ENCODE measurements around the gene PLPP3.

DNA sequence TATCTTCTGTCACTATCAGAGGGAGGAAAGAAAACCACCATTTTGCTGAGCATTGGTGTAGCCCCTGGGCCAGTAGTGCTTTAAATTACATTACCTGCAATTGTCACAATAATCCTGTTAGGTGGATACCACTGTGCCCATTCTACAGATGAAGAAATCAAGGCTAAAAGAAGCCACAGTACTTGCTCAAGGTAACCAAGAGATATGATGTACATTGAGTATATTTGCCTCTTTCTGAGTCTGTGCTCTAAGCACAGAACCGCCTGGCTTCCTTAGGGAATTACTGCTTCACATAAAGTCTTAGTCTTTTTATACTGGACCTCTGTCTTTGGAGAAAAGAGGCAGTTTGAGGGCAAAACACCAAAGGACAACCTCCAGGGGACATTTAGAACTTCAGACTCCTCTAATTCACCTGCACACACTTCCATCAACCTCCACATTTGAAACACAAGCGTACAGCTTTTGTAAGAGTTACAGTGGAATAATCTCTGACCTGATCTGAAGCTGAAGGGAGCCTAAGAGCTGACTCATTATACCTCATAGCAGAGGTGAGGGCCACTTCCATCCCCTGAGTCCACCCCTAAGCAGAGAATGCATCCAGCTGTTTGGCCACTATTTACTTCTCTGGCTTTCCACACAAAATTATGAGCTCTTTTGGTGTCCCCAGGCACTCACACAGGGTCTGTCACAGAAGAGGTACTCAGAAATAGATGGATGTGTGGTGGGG lies 61.8 kb downstream of the PLPP3 start:
- TF ChIP-seq, protein P1, sequence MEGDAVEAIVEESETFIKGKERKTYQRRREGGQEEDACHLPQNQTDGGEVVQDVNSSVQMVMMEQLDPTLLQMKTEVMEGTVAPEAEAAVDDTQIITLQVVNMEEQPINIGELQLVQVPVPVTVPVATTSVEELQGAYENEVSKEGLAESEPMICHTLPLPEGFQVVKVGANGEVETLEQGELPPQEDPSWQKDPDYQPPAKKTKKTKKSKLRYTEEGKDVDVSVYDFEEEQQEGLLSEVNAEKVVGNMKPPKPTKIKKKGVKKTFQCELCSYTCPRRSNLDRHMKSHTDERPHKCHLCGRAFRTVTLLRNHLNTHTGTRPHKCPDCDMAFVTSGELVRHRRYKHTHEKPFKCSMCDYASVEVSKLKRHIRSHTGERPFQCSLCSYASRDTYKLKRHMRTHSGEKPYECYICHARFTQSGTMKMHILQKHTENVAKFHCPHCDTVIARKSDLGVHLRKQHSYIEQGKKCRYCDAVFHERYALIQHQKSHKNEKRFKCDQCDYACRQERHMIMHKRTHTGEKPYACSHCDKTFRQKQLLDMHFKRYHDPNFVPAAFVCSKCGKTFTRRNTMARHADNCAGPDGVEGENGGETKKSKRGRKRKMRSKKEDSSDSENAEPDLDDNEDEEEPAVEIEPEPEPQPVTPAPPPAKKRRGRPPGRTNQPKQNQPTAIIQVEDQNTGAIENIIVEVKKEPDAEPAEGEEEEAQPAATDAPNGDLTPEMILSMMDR (IDR thresholded peaks at IDR 0.05), result no peak
- TF ChIP-seq POLR2A (IDR thresholded peaks at IDR 0.05) (no peak), EP300 (IDR thresholded peaks at IDR 0.05) (no peak)
